VCaP (cell line): ENCODE data around the gene TPGS1.
A peak's percentile ranks its signal among the peaks of the same experiment; 100 is the strongest.

ENCODE experiments used
- H3K27ac ChIP-seq: fragments of 450-650 bp; 2 replicates; pipeline ENCODE4 v1.5.1; 2017
- CTCF ChIP-seq: fragments of 450-650 bp; conservative IDR thresholded peaks from 2 replicates; pipeline ENCODE4 v1.5.1; 2017; ENCODE audit warnings: mild to moderate bottlenecking, moderate library complexity

Gene TPGS1

GRCh38 chr19:488505-489417 lies 18.5 kb upstream of the TPGS1 start:
- H3K27ac ChIP-seq = peak overlapping the region; percentile 90
- TF ChIP-seq CTCF = no peak

DNA sequence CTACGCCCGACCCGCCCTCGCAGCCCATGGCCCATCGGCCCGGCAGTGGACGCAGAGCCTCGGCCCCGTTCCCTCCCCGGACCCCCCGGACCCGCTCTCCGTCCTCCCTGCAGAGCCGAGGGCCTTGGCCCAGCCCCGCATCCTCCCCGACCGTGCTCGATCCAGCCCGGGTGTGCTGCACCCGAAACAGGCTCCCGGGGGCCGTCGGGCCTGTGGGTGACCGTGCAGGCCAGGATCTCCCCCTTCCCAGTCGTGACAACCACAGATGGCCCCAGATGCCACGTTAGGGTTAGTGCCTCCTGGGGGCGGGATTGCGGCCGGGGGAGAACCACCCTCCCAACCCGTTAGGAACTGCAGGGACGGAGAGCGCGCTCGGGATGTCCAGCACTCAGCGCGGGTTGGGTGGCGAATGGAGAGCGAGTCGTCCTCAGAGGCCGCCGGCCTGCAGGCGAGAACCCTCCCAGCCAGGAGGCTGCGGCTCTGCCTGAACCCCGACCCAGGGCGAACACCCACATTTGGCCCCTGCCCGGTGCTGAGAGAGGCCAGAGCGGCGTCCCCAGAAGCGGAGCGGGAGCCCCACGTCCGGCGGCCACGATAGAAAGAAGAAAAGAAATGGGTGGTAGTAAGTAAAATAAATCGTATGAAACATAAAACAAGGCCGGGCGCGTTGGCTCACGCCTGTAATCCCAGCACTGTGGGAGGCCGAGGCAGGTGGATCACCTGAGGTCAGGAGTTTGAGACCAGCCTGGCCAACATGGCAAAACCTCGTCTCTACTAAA lies 17.7 kb upstream of the TPGS1 start:
- no peak for TF ChIP-seq CTCF
- peak overlapping the region; percentile 90 for H3K27ac ChIP-seq

DNA sequence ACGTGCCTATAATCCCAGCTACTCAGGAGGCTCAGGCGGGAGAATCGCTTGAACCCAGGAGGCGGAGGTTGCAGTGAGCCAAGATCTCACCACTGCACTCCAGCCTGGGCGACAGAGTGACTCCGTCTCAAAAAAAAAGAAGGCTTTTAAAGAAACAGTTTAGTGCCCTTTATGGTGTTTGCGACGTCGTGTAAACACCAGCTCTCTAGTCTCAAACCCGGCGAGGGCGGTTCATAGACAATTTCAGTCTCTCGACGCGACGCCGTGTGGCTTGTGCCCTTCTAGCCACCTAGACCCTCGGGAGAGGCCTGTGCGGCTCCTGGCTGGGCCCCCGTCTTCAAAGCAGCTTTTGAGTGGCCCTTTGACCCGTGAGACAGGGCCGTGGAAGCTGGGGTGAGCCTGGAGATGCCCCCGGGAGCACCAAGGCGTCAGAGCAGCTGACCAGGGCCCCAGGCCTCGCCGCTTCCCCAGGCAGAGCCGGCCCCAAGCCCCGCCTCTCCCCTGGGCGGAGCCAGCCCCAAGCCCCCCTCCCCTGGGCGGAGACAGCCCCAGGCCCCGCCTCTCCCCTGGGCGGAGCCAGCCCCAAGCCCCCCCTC lies 16.1 kb upstream of the TPGS1 start:
- H3K27ac ChIP-seq = no peak overlapping the region
- no peak for TF ChIP-seq CTCF

DNA sequence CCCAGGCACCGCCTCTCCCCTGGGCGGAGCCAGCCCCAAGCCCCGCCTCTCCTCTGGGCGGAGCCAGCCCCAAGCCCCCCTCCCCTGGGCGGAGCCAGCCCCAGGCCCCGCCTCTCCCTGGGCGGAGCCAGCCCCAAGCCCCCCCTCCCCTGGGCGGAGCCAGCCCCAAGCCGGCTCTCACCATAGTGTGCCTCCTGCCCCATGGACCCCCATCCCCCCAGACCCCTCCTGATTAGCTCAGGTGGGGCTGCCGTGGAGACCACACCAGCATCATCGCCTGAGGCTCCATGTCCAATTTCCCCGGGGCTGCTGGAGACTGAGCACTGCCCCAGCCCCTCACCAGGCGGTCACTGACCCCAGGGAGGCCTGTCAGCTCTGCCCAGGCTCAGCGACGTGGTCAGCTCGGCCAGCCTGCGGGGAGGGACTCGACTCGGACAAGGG lies 15.2 kb upstream of the TPGS1 start:
- TF ChIP-seq CTCF = no peak
- no peak overlapping the region for H3K27ac ChIP-seq

GRCh38 chr19:493391-494170 lies 13.7 kb upstream of the TPGS1 start:
- no peak overlapping the region for H3K27ac ChIP-seq
- TF ChIP-seq CTCF = no peak

DNA sequence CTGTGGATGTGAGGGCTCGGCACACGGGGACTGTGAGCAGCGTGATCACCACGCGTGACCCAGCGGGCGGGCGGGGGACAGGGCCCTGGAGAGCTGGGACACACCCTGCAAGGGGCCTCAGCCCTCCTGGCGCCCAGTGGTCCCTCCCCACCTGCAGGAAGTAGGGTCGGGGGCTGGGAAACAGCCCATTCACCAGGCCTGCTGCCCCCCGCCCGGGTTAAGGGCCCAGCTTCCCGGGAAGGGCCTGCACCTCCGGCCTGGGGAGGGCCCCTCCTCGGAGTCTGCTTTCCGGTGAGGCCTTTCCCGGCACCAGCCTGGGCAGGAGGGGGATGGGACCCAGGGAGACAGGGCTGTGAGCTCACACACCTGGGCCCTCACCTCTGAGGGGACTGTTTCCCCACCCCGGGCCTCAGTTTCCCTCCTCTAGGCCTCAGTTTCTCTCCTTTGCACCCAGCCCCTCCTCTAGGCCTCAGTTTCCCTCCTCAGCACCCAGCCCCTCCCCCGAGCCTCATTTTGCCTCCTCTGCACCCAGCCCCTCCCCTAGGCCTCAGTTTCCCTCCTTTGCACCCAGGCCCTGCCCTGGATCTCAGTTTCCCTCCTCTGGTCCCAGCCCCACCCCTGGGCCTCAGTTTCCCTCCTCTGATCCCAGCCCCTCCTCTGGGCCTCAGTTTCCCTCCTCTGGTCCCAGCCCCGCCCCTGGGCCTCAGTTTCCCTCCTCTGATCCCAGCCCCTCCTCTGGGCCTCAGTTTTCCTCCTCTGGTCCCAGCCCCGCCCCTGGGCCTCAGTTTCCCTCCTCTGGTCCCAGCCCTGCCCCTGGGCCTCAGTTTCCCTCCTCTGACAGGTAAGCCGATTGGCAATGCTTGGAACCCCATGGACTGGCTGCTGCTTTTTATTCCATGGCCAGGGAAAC lies 12.9 kb upstream of the TPGS1 start:
- TF ChIP-seq CTCF = no peak
- H3K27ac ChIP-seq = no peak overlapping the region
